GM23338 (cell line): ENCODE data around the gene CCDC174.

ENCODE experiments used
- CTCF ChIP-seq, 2 experiments: fragments of 200-600 bp in 1 of 2; sonication (generic) in 1 of 2; conservative IDR thresholded peaks; 2 replicates each; pipeline versions ENCODE4 v1.5.1 to v1.6.1; 2016 to 2017; ENCODE audit warnings: antibody characterized with exemption in 2 of 2, low read depth in 2 of 2, mild to moderate bottlenecking in 2 of 2, moderate library complexity in 1 of 2
- EZH2 ChIP-seq: fragments of 200-600 bp; sonication (generic); IDR thresholded peaks from one replicate; pipeline ENCODE4 v1.8.0; 2017; ENCODE audit warnings: antibody characterized with exemption, mild to moderate bottlenecking, low read depth; ENCODE audit not compliant: unreplicated experiment
- EZH2phosphoT487 ChIP-seq: fragments of 200-600 bp; sonication (generic); IDR thresholded peaks from one replicate; pipeline ENCODE4 v1.8.1; 2018; ENCODE audit warnings: antibody characterized with exemption; ENCODE audit not compliant: unreplicated experiment
- POLR2AphosphoS5 ChIP-seq: IDR thresholded peaks from 2 replicates; pipeline ENCODE4 v1.6.1; 2016; ENCODE audit warnings: antibody characterized with exemption, low read depth
- REST ChIP-seq: IDR thresholded peaks from one replicate; pipeline ENCODE4 v1.6.1; 2018; ENCODE audit warnings: antibody characterized with exemption; ENCODE audit not compliant: unreplicated experiment

GRCh38 chr3:14616606-14617507, 34.7 kb upstream of the CCDC174 start:
- no peak for TF ChIP-seq CTCF (conservative IDR thresholded peaks at IDR 0.05; ENCODE audit: low read depth in 2 of 2)
- no peak for TF ChIP-seq POLR2AphosphoS5
- TF ChIP-seq EZH2: no peak
- no peak for TF ChIP-seq EZH2phosphoT487
- TF ChIP-seq REST: no peak
